Aorta (tissue), 5 donors: ENCODE results near the gene TMEM9. TPM values are rescaled to one million over a fixed set of nuclear protein-coding genes. Genes with fewer than 3 reads are reported as not detected.

Experiments
- ATAC-seq: fragments of 200-7000 bp; cut with Tn5 transposase; one replicate; pipeline ENCODE4 v1.9.1; 2022; ENCODE audit warnings: moderate library complexity; ENCODE audit not compliant: low FRiP score
- DNase-seq, 2 donors: peaks; one replicate each; pipeline ENCODE4 v3.0.0-alpha.2; 2020
- H3K27ac ChIP-seq, 2 donors: one replicate each; pipeline ENCODE4 v1.5.1; 2013; ENCODE audit warnings: low read length in 2 of 2, mild to moderate bottlenecking in 2 of 2, moderate library complexity in 2 of 2, control low read depth in 1 of 2, inconsistent platforms in 1 of 2, low read depth in 1 of 2
- H3K27me3 ChIP-seq, 2 donors: one replicate each; pipeline ENCODE4 v1.6.1; 2013; ENCODE audit warnings: control low read depth in 1 of 2, low read length in 1 of 2, mild to moderate bottlenecking in 1 of 2, moderate library complexity in 1 of 2; ENCODE audit not compliant: insufficient read depth in 2 of 2, control insufficient read depth in 1 of 2
- H3K36me3 ChIP-seq, 2 donors: one replicate each; pipeline ENCODE4 v1.6.1; 2013; ENCODE audit warnings: control low read depth in 1 of 2, low read length in 1 of 2, mild to moderate bottlenecking in 1 of 2; ENCODE audit not compliant: insufficient read depth in 2 of 2, control insufficient read depth in 1 of 2
- H3K4me1 ChIP-seq, 2 donors: one replicate each; pipeline ENCODE4 v1.6.1; 2013; ENCODE audit warnings: low read length in 2 of 2, control low read depth in 1 of 2, mild to moderate bottlenecking in 1 of 2, moderate library complexity in 1 of 2; ENCODE audit not compliant: insufficient read depth in 2 of 2, control insufficient read depth in 1 of 2
- H3K4me3 ChIP-seq, 2 donors: one replicate each; pipeline ENCODE4 v1.5.1; 2013; ENCODE audit warnings: low read length in 2 of 2, control low read depth in 1 of 2, mild to moderate bottlenecking in 1 of 2
- H3K9me3 ChIP-seq: one replicate; pipeline ENCODE4 v1.6.1; 2013; ENCODE audit warnings: mild to moderate bottlenecking, low read length; ENCODE audit not compliant: control insufficient read depth
- WGBS, 2 donors: extraction: QIAGEN DNeasy Blood & Tissue Kit; methylation state at CpG; one replicate each; pipeline ENCODE4 v1.1.7; 2013; 5-methylcytosine and 5-hydroxymethylcytosine counted together
- intact Hi-C, 2 donors: fragments of 100-400 bp; cut with DNase I; formaldehyde crosslinking; loops; one replicate each; pipeline versions ENCODE4 v1.14.2 to v1.15.0; 2022
- long read RNA-seq, 2 donors: library from polyadenylated mRNA; unstranded; transcript quantifications; one replicate each; pipeline ENCODE4 v2.0.0, GENCODE V29; 2020 to 2021
- polyA plus RNA-seq, 2 donors: library from polyadenylated mRNA; stranded (reverse); fragments of 200-250 nt; gene quantifications; one replicate each; pipeline ENCODE4 v1.2.3, GENCODE V29; 2013
- total RNA-seq, 2 donors: library from RNA; stranded (reverse); fragmentation: NEBNext Ultra II Directional; extraction: Animal tissue kit (Norgen Biotek cat#: 25700); gene quantifications; one replicate each; pipeline ENCODE4 v1.2.1, GENCODE V29; 2021
- donor health status: healthy with polysubstance abuse.
- donor health status: Bipolar disorder and iron deficiency.
- donor health status: DM: no; HTN: no; CAD: no.
- donor health status: DM: no; HTN: no; CAD: no.
- donor health status: DM: yes; HTN: yes; CAD: no.

The TMEM9 gene
- total RNA-seq (10 to 100 TPM; 36.3 to 47.4 TPM), polyA plus RNA-seq (10 to 100 TPM; 43.1 to 77.7 TPM)
- long read RNA-seq, donor 1, transcript TMEM9-201 (5 exons, 1,959 nt) = minor isoform, 11 of 283 reads
- long read RNA-seq, donor 1, transcript TMEM9-204 (6 exons, 1,529 nt) = major isoform, 237 of 283 reads
- long read RNA-seq, donor 1, transcript TMEM9-202 (6 exons, 1,544 nt) = minor isoform, 7 of 283 reads
- long read RNA-seq, donor 1, partial matches to known transcripts = 7 of 283 reads
- long read RNA-seq, donor 1, other reads (novel, unspliced or antisense) = 14 of 283 reads
- long read RNA-seq, donor 2, transcript TMEM9-204 (6 exons, 1,529 nt) = major isoform, 57 of 73 reads
- long read RNA-seq, donor 2, partial matches to known transcripts = 1 of 73 reads
- long read RNA-seq, donor 2, other reads (novel, unspliced or antisense) = 5 of 73 reads

GRCh38 chr1:201154389-201155165 lies at the start of gene TMEM9:
Gene TMEM9 (minus strand): TSS chr1:201154474. CDS start chr1:201153923, 551 bp downstream.
- no peaks in the 10 kb centered on the region for H3K9me3 ChIP-seq
- no peaks in the 10 kb centered on the region for H3K4me1 ChIP-seq
- DNase-seq (peak; percentile 98 to 99), ATAC-seq (peak; percentile 98)
- H3K27me3 ChIP-seq = no peaks in the 10 kb centered on the region
- intact Hi-C loops = loop anchor here in 1 of 2 donors (2.0 kb wide), 1 partner anchor 16 kb away; no protein-coding TSS in a partner anchor
- 6% methylated on average over 31 of the region's 31 CpGs for WGBS, 2 donors
- H3K36me3 ChIP-seq = no peaks in the 10 kb centered on the region
- H3K4me3 ChIP-seq = peak within 1 kb of the TSS; percentile 57 to 97
- H3K27ac ChIP-seq = no peak within 1 kb of the TSS

- ATAC-seq = no peak
- no peak overlapping the region for H3K27ac ChIP-seq
- DNase-seq = peak in 1 of 2 donors; percentile 0
- no peaks in the 10 kb centered on the region for H3K4me1 ChIP-seq
- no peaks in the 10 kb centered on the region for H3K36me3 ChIP-seq
- whole genome bisulfite sequencing, 2 donors = 95 to 100% methylated on average over 3 of the region's 3 CpGs
- H3K27me3 ChIP-seq = no peaks in the 10 kb centered on the region
- no peak overlapping the region for H3K4me3 ChIP-seq
- intact Hi-C loops = no loop called here
- H3K9me3 ChIP-seq = no peaks in the 10 kb centered on the region
These were observed 44.3 kb upstream of the TMEM9 start for GRCh38 chr1:201198598-201198997.

GRCh38 chr1:201194046-201194445 lies 39.8 kb upstream of the TMEM9 start:
- intact Hi-C loops = no loop called here
- no peaks in the 10 kb centered on the region for H3K36me3 ChIP-seq
- H3K9me3 ChIP-seq = no peaks in the 10 kb centered on the region
- ATAC-seq (no peak), DNase-seq (peak in 1 of 2 donors; percentile 57)
- no peaks in the 10 kb centered on the region for H3K4me1 ChIP-seq
- no peak overlapping the region for H3K4me3 ChIP-seq
- WGBS, 2 donors = 85 to 88% methylated on average over 6 of the region's 6 CpGs
- H3K27me3 ChIP-seq = no peaks in the 10 kb centered on the region
- no peak overlapping the region for H3K27ac ChIP-seq

- H3K27me3 ChIP-seq = no peaks in the 10 kb centered on the region
These were observed 38.1 kb upstream of the TMEM9 start for GRCh38 chr1:201192261-201192788.

GRCh38 chr1:201191653-201192260 lies 37.5 kb upstream of the TMEM9 start:
- Histone ChIP-seq H3K27ac (no peak overlapping the region), H3K36me3 (no peaks in the 10 kb centered on the region), H3K4me3 (no peak overlapping the region), H3K4me1 (no peaks in the 10 kb centered on the region), H3K9me3 (no peaks in the 10 kb centered on the region), H3K27me3 (no peaks in the 10 kb centered on the region)
- ATAC-seq (no peak), DNase-seq (no peak)
- 87% methylated on average over 16 to 18 of the region's 18 CpGs for WGBS, 2 donors
- intact Hi-C loops = no loop called here

More at GRCh38 chr1:201192261-201192788, 38.1 kb upstream of the TMEM9 start:
- WGBS, 2 donors = 58 to 66% methylated on average over 3 of the region's 3 CpGs
- intact Hi-C loops = no loop called here
- Histone ChIP-seq H3K9me3 (no peaks in the 10 kb centered on the region), H3K4me3 (no peak overlapping the region), H3K27ac (no peak overlapping the region), H3K36me3 (no peaks in the 10 kb centered on the region), H3K4me1 (no peaks in the 10 kb centered on the region)
- ATAC-seq = peak; percentile 25
- no peak for DNase-seq

GRCh38 chr1:201190624-201191051 lies 36.4 kb upstream of the TMEM9 start, which contains the start of gene IGFN1:
Gene IGFN1 (plus strand): TSS chr1:201190824. CDS start chr1:201193294, 2,470 bp downstream.
- Histone ChIP-seq H3K36me3 (no peaks in the 10 kb centered on the region), H3K27me3 (no peaks in the 10 kb centered on the region), H3K4me1 (no peaks in the 10 kb centered on the region), H3K9me3 (no peaks in the 10 kb centered on the region), H3K27ac (no peak within 1 kb of the TSS), H3K4me3 (no peak within 1 kb of the TSS)
- DNase-seq (no peak), ATAC-seq (no peak)
- 55 to 56% methylated on average over 9 of the region's 9 CpGs for WGBS, 2 donors
- intact Hi-C loops = no loop called here

- H3K4me1 ChIP-seq = no peaks in the 10 kb centered on the region
- ATAC-seq (no peak), DNase-seq (no peak)
- WGBS, 2 donors = 87 to 92% methylated on average over 6 of the region's 6 CpGs
- intact Hi-C loops = no loop called here
- no peaks in the 10 kb centered on the region for H3K9me3 ChIP-seq
- H3K27ac ChIP-seq = no peak overlapping the region
- H3K36me3 ChIP-seq = no peaks in the 10 kb centered on the region
- H3K4me3 ChIP-seq = no peak overlapping the region
- no peaks in the 10 kb centered on the region for H3K27me3 ChIP-seq
These were observed 35.7 kb upstream of the TMEM9 start for GRCh38 chr1:201190005-201190404.

GRCh38 chr1:201189085-201189484 lies 34.8 kb upstream of the TMEM9 start:
- ATAC-seq (no peak), DNase-seq (no peak)
- no peaks in the 10 kb centered on the region for H3K27me3 ChIP-seq
- H3K9me3 ChIP-seq = no peaks in the 10 kb centered on the region
- H3K36me3 ChIP-seq = no peaks in the 10 kb centered on the region
- H3K4me3 ChIP-seq = no peak overlapping the region
- WGBS, 2 donors = 72 to 87% methylated on average over 2 of the region's 2 CpGs
- H3K27ac ChIP-seq = no peak overlapping the region
- no peaks in the 10 kb centered on the region for H3K4me1 ChIP-seq
- intact Hi-C loops = no loop called here
